NCI-H2107 treated with DMSO at 0.1 percent for 48 hours (cell line): ENCODE data around the gene CADPS.

Experiments
- DNase-seq: peaks from one replicate; lab custom pipeline; 2025; ENCODE audit not compliant: unreplicated experiment; lab: John Stamatoyannopoulos, UW

CADPS gene

GRCh38 chr3:62364191-62364590 is 511.0 kb downstream of the CADPS start:
- no peak for DNase-seq

GRCh38 chr3:62363275-62363674 is 511.9 kb downstream of the CADPS start:
- no peak for DNase-seq

- DNase-seq = no peak
Observed at GRCh38 chr3:62361824-62362223, 513.4 kb downstream of the CADPS start.

GRCh38 chr3:62361261-62361660 is 514.0 kb downstream of the CADPS start:
- no peak for DNase-seq

- no peak for DNase-seq
Observed at GRCh38 chr3:62359531-62359930, 515.7 kb downstream of the CADPS start.

- DNase-seq = no peak
Observed at GRCh38 chr3:62356356-62356755, 518.9 kb downstream of the CADPS start.

- DNase-seq = no peak
Observed at GRCh38 chr3:62355703-62356102, 519.5 kb downstream of the CADPS start.
